ENCODE results near the gene HYAL3. TPM values are rescaled to one million over a fixed set of nuclear protein-coding genes. Genes with fewer than 3 reads are reported as not detected.

Gene HYAL3
- total and polyA plus RNA-seq, 2 of the 13 experiments (the other 11 are each of a cell fraction or from before 2014, with no cell fraction given) = 5.5 to 10.4 TPM

GRCh38 chr3:50321336-50322114 lies 22.3 kb upstream of the HYAL3 start (continued):
- TF ChIP-seq POGK (CRISPR knock-in tag; conservative IDR thresholded peaks at IDR 0.05) = no peak
- TF ChIP-seq ZNF569 (CRISPR knock-in tag; IDR thresholded peaks at IDR 0.05; ENCODE audit: borderline replicate concordance) = no peak
- TF ChIP-seq ZSCAN20 (CRISPR knock-in tag; IDR thresholded peaks at IDR 0.05; ENCODE audit: borderline replicate concordance) = peak; percentile 52; the same call in 1 of the 2 replicates
- peak; percentile 55; the same call in 1 of the 2 replicates for TF ChIP-seq ZNF138 (CRISPR knock-in tag; IDR thresholded peaks at IDR 0.05; ENCODE audit: low read depth)
- TF ChIP-seq, protein P1, sequence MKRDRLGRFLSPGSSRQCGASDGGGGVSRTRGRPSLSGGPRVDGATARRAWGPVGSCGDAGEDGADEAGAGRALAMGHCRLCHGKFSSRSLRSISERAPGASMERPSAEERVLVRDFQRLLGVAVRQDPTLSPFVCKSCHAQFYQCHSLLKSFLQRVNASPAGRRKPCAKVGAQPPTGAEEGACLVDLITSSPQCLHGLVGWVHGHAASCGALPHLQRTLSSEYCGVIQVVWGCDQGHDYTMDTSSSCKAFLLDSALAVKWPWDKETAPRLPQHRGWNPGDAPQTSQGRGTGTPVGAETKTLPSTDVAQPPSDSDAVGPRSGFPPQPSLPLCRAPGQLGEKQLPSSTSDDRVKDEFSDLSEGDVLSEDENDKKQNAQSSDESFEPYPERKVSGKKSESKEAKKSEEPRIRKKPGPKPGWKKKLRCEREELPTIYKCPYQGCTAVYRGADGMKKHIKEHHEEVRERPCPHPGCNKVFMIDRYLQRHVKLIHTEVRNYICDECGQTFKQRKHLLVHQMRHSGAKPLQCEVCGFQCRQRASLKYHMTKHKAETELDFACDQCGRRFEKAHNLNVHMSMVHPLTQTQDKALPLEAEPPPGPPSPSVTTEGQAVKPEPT (CRISPR knock-in tag; IDR thresholded peaks at IDR 0.05; ENCODE audit: low read depth) = no peak
- TF ChIP-seq POLR2AphosphoS5 (IDR thresholded peaks at IDR 0.05; ENCODE audit: low read depth, low read length) = peak; percentile 50
- peak; percentile 44; the same call in 1 of the 2 replicates for TF ChIP-seq ZNF564 (CRISPR knock-in tag; IDR thresholded peaks at IDR 0.05)
- TF ChIP-seq, protein P2, sequence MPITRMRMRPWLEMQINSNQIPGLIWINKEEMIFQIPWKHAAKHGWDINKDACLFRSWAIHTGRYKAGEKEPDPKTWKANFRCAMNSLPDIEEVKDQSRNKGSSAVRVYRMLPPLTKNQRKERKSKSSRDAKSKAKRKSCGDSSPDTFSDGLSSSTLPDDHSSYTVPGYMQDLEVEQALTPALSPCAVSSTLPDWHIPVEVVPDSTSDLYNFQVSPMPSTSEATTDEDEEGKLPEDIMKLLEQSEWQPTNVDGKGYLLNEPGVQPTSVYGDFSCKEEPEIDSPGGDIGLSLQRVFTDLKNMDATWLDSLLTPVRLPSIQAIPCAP (CRISPR knock-in tag; IDR thresholded peaks at IDR 0.05; ENCODE audit: low read depth) = no peak
- TF ChIP-seq ATF7-NPFF (CRISPR knock-in tag; IDR thresholded peaks at IDR 0.05; ENCODE audit: low read depth) = peak; percentile 56; the same call in 1 of the 2 replicates
- no peak for TF ChIP-seq ZBTB34 (CRISPR knock-in tag; IDR thresholded peaks at IDR 0.05)
- 0 out of 2 replicates have a peak, but pooled peaks have one; percentile 44 for TF ChIP-seq HES4 (CRISPR knock-in tag; IDR thresholded peaks at IDR 0.05; ENCODE audit: borderline replicate concordance)
- peak; percentile 37 to 59; a peak in 2 of 4 replicates for TF ChIP-seq HMGXB4 (CRISPR knock-in tag; IDR thresholded peaks at IDR 0.05; ENCODE audit: borderline replicate concordance in 1 of 2, low read depth in 1 of 2)
- no peak; a peak in 1 of 4 replicates for TF ChIP-seq POLR2A (IDR thresholded peaks at IDR 0.05; ENCODE audit: insufficient read depth in 1 of 2, low read depth in 2 of 2, low read length in 2 of 2)
- 0 out of 2 replicates have a peak, but pooled peaks have one; percentile 37 for TF ChIP-seq ZNF761 (CRISPR knock-in tag; conservative IDR thresholded peaks at IDR 0.05)
- TF ChIP-seq ZFY (CRISPR knock-in tag; IDR thresholded peaks at IDR 0.05) = peak; percentile 86
- peak; percentile 84 for TF ChIP-seq RXRA (CRISPR knock-in tag; IDR thresholded peaks at IDR 0.05)
- no peak for TF ChIP-seq MLLT10 (CRISPR knock-in tag; IDR thresholded peaks at IDR 0.05)
